Effector memory CD8-positive, alpha-beta T cell (primary cell): ENCODE data around the gene TMC2.

Source experiments
- ATAC-seq: fragments of 150-1000 bp; cut with Tn5 transposase; replicated peaks from 2 replicates; pipeline ENCODE4 v1.10.0; 2021; ENCODE audit warnings: mild to moderate bottlenecking, moderate library complexity
- DNase-seq, 3 experiments: peaks; one replicate each; pipeline ENCODE4 v3.0.0; 2021
- H3K27ac Mint-ChIP-seq, 2 donors: one replicate each; pipeline ENCODE4 v1.8.0; 2022; ENCODE audit warnings: mild to moderate bottlenecking in 2 of 2, mixed read lengths in 2 of 2, moderate library complexity in 2 of 2
- H3K27me3 Mint-ChIP-seq, 2 donors: one replicate each; pipeline ENCODE4 v1.8.0; 2022; ENCODE audit warnings: mixed read lengths in 2 of 2
- H3K36me3 Mint-ChIP-seq: one replicate; pipeline ENCODE4 v1.8.0; 2022; ENCODE audit warnings: mild to moderate bottlenecking, moderate library complexity, mixed read lengths; ENCODE audit not compliant: insufficient read depth
- H3K4me1 Mint-ChIP-seq, 2 donors: one replicate each; pipeline ENCODE4 v1.8.0; 2022; ENCODE audit warnings: low read depth in 2 of 2, mixed read lengths in 2 of 2
- H3K4me3 Mint-ChIP-seq, 2 donors: one replicate each; pipeline ENCODE4 v1.8.0; 2022; ENCODE audit warnings: mild to moderate bottlenecking in 2 of 2, mixed read lengths in 2 of 2, moderate library complexity in 2 of 2
- H3K9me3 Mint-ChIP-seq, 2 donors: one replicate each; pipeline ENCODE4 v1.8.0; 2022; ENCODE audit warnings: mixed read lengths in 2 of 2

Gene TMC2

DNA sequence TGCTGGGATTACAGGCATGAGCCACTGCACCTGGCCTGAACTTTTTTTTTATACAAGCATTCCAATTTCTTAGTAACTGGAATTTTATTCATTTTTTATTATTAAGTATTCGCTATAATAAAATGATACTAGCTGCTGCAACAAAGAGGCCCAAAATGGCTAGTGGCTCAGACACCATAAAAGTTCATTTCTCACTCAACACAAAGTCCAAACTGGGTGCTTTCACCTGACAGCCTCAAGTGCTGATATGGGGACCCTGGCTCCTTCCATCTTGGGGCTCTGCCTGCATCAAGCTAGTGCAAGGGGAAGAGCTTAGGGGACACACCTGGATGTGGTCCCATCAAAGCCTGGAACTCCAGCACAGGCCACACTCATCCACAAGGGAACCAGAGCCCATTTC is 103.9 kb downstream of the TMC2 start:
- ATAC-seq (no peak), DNase-seq (no peak)
- Mint-ChIP-seq H3K27ac (no peak overlapping the region), H3K4me3 (no peak overlapping the region), H3K9me3 (no peaks in the 10 kb centered on the region), H3K27me3 (no peaks in the 10 kb centered on the region), H3K4me1 (peaks cover 9 to 17% of the 10 kb centered on the region in 2 donors), H3K36me3 (peaks cover 3% of the 10 kb centered on the region)

DNA sequence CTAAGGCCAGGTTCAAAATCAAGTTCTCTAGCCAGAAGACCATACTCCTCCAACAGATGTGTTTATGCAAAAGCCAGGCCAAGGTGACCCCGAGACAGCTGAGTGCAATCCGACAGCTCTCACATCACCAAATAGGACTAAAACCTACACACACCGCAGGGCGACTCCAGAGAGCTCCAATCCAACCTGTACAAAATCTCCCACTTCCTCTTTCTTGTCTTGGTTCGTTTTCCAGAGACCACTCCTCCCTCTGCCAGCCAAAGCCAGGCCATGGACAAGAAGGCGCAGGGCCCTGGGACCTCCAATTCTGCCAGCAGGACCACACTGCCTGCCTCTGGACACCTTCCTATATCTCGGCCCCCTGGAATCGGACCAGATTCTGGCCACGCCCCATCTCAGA is 104.5 kb downstream of the TMC2 start:
- Mint-ChIP-seq H3K4me3 (no peak overlapping the region), H3K36me3 (peaks cover 3% of the 10 kb centered on the region), H3K27me3 (no peaks in the 10 kb centered on the region), H3K4me1 (peaks cover 9 to 17% of the 10 kb centered on the region in 2 donors), H3K9me3 (no peaks in the 10 kb centered on the region), H3K27ac (no peak overlapping the region)
- ATAC-seq (no peak), DNase-seq (no peak)

DNA sequence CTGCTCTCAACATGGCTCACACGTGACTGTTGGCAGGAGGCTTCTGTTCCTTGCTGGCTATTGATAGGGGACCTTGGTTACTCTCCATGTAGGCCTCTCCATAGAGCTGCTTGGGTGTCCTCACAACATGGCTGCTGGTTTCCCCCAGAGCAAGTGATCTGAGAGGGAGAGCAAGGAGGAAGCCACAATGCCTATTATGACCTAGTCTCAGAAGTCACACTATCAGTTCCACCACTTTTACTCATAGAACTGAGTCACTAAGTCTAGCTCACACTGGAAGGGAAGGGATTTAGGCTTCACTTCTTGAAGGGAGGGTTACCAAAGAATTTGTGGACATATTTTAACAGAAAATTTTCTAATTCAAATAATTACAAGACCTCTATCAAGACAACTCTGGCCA is 107.3 kb downstream of the TMC2 start:
- Mint-ChIP-seq H3K9me3 (no peaks in the 10 kb centered on the region), H3K27ac (peak overlapping the region in 1 of 2 donors; percentile 49), H3K4me1 (peaks cover 0 to 3% of the 10 kb centered on the region in 2 donors), H3K4me3 (no peak overlapping the region), H3K36me3 (peaks cover 3% of the 10 kb centered on the region), H3K27me3 (no peaks in the 10 kb centered on the region)
- ATAC-seq (no peak), DNase-seq (no peak)

DNA sequence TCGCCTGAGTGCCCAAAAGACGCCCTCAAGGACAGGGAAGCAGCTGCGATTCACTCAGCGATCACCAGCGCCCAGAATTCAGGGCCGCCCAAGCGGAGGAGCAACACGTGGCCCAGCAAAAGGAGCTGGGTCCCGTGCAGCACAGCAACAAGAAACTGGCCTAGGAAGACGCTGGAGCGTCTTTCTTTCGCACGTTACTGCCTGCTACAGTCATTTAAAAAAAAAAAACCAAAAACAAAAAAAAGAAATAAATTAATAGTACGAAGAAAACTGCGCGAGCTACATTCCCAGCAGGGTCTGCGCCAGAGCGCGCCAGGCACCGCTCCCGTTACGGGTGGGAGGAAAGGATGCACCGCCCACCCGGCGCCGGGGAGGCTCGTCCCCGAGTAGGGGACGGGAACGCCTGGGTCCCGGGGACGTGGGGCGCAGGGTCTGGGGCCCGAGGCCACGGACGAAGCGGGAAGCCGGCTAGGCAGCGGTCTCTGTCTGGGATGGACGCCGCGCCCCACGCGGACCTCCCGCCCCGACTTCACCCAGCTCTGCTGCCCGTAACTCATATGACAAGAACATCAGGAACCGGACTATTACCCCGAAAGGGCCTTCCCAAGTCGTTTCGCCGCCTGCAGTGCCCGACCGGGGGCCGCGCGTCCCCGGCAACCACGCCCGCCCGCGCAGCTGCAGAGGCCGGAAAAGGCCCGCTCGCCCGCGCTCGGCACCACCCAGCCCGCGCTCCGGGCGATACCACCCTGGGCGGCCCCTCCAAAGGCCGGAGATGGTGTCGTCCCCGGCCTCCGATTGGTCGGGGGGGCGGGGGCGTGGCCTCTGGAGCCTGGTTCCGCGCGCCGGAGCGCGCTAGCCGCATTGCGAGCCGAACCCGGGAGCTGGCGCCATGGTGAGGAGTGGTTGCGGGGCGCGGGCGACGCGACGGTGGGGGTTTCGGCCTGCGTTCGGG is 115.7 kb downstream of the TMC2 start, which contains the start of gene NOP56:
Gene NOP56 (plus strand): TSS at position 861 of the 952 bp plus-strand sequence. CDS start 29 bp downstream, at position 890.
- Mint-ChIP-seq H3K36me3 (peaks cover 53% of the 10 kb centered on the region), H3K4me3 (peak within 1 kb of the TSS; percentile 95), H3K27me3 (no peaks in the 10 kb centered on the region), H3K9me3 (no peaks in the 10 kb centered on the region), H3K4me1 (peaks cover 17 to 27% of the 10 kb centered on the region in 2 donors), H3K27ac (peak within 1 kb of the TSS; percentile 89 to 97)
- ATAC-seq: peak; percentile 88
- DNase-seq: peak; percentile 93 to 98 (median 98)

DNA sequence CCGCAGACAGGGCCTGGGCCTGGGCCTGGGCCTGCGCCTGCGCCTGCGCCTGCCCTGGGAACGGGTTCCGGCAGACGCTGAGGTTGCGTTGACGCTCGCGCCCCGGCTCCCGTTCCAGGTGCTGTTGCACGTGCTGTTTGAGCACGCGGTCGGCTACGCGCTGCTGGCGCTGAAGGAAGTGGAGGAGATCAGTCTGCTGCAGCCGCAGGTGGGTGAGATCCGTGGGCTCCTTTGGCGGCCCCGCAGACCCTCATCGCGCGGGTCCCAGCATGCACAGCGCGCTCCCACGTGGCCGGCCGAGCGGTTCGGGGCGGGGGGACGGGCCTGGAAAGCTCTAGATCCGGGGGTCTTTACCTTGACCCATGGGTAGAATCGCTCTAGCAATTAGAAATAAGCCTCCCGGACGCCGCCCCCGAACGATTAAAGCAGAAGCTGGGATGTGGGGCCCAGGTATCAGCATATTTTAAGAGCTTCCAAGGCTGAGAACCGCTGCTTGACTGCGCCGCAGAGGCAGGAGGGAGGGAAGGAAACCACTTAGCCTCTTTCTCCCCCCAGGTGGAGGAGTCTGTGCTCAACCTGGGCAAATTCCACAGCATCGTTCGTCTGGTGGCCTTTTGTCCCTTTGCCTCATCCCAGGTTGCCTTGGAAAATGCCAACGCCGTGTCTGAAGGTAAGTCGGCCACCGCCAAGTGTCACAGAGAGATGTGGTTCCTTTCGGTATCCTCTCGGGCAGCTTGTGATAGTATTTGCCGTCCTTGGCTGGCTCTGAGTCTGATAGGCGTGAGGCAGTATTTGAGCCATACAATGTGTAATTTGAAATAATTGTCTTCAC is 116.6 kb downstream of the TMC2 start:
- peaks cover 17 to 28% of the 10 kb centered on the region in 2 donors for H3K4me1 Mint-ChIP-seq
- H3K27ac Mint-ChIP-seq: peak overlapping the region; percentile 83 to 89
- no peak for DNase-seq

DNA sequence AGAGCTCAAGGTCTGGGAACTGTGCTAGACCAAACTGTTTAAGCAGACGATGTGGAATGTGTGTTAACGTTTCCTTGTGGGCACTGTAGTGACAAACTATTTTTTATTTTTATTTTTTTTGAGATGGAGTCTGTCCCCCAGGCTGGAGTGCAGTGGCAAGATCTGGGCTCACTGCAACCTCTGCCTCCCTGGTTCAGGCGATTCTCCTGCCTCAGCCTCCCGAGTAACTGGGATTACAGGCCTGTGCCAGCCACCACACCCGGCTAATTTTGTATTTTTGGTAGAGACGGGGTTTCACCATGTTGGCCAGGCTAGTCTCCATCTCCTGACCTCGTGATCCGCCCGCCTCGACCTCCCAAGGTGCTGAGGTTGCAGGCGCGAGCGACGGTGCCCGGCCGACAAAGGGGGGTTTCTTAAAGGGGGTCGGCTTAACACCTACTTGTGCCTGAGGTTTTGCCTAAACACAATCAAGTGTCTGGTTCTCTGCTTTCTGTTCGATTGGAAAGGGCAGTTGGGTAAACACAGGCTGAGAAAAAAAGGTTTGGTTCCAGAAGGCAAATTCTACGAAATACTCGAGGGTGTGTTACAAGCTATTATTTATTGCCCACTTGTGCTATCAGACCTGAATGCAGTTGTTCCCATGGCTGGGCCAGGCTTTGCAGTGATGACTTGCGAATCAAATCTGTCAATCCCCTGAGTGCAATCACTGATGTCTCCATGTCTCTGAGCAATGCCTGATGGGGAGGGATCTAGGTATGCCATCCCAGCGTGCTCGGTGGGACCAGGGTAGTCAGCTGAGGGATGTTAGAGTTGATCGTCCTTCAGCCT is 117.4 kb downstream of the TMC2 start:
- Mint-ChIP-seq H3K36me3 (peaks cover 70% of the 10 kb centered on the region), H3K27me3 (no peaks in the 10 kb centered on the region), H3K27ac (peak overlapping the region; percentile 83 to 89), H3K4me3 (peak overlapping the region; percentile 95), H3K4me1 (peaks cover 17 to 32% of the 10 kb centered on the region in 2 donors), H3K9me3 (no peaks in the 10 kb centered on the region)
- no peak for ATAC-seq
- DNase-seq: no peak

More for the DNA sequence above, 116.6 kb downstream of the TMC2 start:
- Mint-ChIP-seq H3K4me3 (peak overlapping the region; percentile 95), H3K36me3 (peaks cover 62% of the 10 kb centered on the region), H3K9me3 (no peaks in the 10 kb centered on the region), H3K27me3 (no peaks in the 10 kb centered on the region)
- ATAC-seq: peak; percentile 51

DNA sequence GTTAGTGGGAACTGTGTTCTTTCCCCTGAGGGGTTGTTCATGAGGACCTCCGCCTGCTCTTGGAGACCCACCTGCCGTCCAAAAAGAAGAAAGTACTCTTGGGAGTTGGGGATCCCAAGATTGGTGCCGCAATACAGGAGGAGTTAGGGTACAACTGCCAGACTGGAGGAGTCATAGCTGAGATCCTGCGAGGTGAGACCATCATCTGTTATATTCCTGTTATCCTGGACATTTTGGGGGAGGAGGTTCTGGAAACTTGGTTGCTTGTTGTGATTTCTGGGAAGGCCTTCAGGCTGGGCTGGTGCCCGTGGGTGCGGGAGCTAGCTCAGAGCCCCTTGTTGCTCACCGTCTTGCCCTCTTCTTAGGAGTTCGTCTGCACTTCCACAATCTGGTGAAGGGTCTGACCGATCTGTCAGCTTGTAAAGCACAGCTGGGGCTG is 118.0 kb downstream of the TMC2 start:
- H3K4me1 Mint-ChIP-seq: peaks cover 17 to 33% of the 10 kb centered on the region in 2 donors
- H3K36me3 Mint-ChIP-seq: peaks cover 76% of the 10 kb centered on the region
- DNase-seq (no peak), ATAC-seq (no peak)
- H3K27ac Mint-ChIP-seq: peak overlapping the region; percentile 83 to 89
- no peaks in the 10 kb centered on the region for H3K27me3 Mint-ChIP-seq
- no peaks in the 10 kb centered on the region for H3K9me3 Mint-ChIP-seq
- peak overlapping the region; percentile 95 for H3K4me3 Mint-ChIP-seq

DNA sequence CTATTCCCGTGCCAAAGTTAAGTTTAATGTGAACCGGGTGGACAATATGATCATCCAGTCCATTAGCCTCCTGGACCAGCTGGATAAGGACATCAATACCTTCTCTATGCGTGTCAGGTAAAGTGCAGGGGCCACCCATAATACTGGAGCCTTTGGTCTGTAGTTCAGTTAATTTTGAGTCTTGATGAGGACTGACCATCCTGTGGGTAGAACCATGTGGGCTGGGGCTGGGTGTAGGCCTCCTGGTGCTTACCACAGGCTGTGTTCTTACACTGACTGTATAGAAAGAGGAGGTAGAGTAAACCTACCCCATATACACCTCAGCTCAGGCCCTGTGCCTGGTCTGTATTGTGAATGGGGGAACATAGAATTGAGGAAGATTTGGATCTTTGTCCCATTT is 118.5 kb downstream of the TMC2 start:
- no peaks in the 10 kb centered on the region for H3K9me3 Mint-ChIP-seq
- H3K4me1 Mint-ChIP-seq: peaks cover 17 to 33% of the 10 kb centered on the region in 2 donors
- H3K27me3 Mint-ChIP-seq: no peaks in the 10 kb centered on the region
- DNase-seq (no peak), ATAC-seq (no peak)
- H3K4me3 Mint-ChIP-seq: peak overlapping the region; percentile 95
- H3K27ac Mint-ChIP-seq: peak overlapping the region; percentile 83 to 89
- peaks cover 81% of the 10 kb centered on the region for H3K36me3 Mint-ChIP-seq

DNA sequence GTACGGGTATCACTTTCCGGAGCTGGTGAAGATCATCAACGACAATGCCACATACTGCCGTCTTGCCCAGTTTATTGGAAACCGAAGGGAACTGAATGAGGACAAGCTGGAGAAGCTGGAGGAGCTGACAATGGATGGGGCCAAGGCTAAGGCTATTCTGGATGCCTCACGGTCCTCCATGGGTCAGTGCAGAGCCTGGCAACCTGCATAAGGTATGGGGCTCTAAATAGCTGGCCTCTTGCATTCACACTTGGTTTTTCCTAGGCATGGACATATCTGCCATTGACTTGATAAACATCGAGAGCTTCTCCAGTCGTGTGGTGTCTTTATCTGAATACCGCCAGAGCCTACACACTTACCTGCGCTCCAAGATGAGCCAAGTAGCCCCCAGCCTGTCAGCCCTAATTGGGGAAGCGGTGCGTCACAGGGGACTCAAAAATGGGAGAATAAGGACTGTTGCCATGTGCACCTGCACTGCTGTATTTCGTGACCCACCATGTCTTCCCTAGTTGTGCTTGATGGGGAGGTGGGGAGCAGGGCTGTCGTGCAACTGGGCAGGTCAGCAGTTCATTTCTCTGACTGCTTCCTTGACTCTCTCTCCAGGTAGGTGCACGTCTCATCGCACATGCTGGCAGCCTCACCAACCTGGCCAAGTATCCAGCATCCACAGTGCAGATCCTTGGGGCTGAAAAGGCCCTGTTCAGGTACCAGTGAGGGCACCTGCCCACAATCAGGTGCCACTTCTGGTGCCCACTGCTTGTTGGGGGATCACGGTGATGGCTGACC is 119.2 kb downstream of the TMC2 start:
- H3K4me1 Mint-ChIP-seq: peaks cover 17 to 33% of the 10 kb centered on the region in 2 donors
- ATAC-seq (no peak), DNase-seq (no peak)
- H3K4me3 Mint-ChIP-seq: peak overlapping the region in 1 of 2 donors; percentile 95
- H3K27me3 Mint-ChIP-seq: no peaks in the 10 kb centered on the region
- peak overlapping the region in 1 of 2 donors; percentile 83 for H3K27ac Mint-ChIP-seq
- H3K36me3 Mint-ChIP-seq: peaks cover 84% of the 10 kb centered on the region
- H3K9me3 Mint-ChIP-seq: no peaks in the 10 kb centered on the region

DNA sequence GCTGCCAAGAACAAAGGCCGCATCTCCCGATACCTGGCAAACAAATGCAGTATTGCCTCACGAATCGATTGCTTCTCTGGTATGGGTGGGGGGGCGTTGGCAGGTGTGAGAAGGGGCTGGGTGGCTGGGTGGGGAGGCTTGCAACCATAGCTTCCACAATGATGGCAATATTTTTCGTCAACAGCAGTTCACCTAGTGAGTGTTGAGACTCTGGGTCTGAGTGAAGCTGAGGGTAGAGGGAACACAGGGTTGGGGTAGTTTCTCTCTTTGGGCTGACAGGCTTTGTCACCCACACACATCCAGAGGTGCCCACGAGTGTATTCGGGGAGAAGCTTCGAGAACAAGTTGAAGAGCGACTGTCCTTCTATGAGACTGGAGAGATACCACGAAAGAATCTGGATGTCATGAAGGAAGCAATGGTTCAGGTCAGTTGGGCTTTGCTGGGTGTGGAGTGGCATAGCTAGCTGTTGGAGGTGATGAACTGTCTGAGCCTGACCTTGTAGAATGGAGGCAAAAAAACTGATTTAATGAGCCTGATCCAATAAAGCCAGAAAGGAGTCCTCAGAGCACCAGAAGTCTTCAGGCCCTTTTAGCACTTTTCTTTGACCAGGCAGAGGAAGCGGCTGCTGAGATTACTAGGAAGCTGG is 120.2 kb downstream of the TMC2 start:
- Mint-ChIP-seq H3K4me1 (peaks cover 17 to 29% of the 10 kb centered on the region in 2 donors), H3K27ac (peak overlapping the region in 1 of 2 donors; percentile 83), H3K27me3 (no peaks in the 10 kb centered on the region), H3K36me3 (peaks cover 89% of the 10 kb centered on the region), H3K4me3 (peak overlapping the region in 1 of 2 donors; percentile 10), H3K9me3 (no peaks in the 10 kb centered on the region)
- DNase-seq: no peak
- no peak for ATAC-seq

DNA sequence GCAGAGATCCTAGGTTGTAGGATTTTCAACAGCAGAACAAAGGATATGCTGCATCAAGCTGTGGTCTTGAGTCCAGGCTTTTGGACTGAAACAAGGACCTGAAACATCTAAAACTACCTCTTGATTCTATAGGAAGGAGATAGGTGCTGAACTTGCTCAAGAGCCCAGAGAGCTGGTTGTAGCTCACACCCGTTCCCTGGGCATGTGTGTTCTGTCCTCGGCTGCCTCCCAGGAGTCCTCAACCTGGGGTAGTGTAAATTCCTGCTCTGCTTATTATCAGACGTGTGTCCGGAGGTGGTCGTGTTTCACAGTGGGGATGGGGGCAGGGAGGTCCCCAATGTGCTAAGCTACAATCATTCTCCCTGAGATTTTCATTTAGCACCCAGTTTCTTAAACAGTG is 120.9 kb downstream of the TMC2 start:
- H3K27me3 Mint-ChIP-seq: no peaks in the 10 kb centered on the region
- H3K4me3 Mint-ChIP-seq: peak overlapping the region in 1 of 2 donors; percentile 10
- H3K27ac Mint-ChIP-seq: peak overlapping the region in 1 of 2 donors; percentile 83
- DNase-seq (no peak), ATAC-seq (no peak)
- H3K4me1 Mint-ChIP-seq: peaks cover 23 to 27% of the 10 kb centered on the region in 2 donors
- no peaks in the 10 kb centered on the region for H3K9me3 Mint-ChIP-seq
- peaks cover 89% of the 10 kb centered on the region for H3K36me3 Mint-ChIP-seq

DNA sequence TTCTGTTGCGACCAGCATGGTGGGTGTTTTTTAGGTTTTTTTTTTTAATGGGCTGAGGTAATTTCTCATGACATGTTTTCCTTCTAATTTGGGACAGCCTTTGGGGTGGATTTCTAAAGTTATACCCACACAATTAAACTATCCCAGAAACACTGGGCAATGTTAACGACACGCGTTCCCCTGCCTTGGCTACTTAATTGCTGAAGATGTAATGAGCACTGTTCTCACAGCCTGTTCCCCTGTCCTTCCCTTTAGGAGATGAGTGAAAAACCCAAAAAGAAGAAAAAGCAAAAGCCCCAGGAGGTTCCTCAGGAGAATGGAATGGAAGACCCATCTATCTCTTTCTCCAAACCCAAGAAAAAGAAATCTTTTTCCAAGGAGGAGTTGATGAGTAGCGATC is 121.3 kb downstream of the TMC2 start:
- Mint-ChIP-seq H3K36me3 (peaks cover 91% of the 10 kb centered on the region), H3K27ac (peak overlapping the region in 1 of 2 donors; percentile 80), H3K9me3 (no peaks in the 10 kb centered on the region), H3K4me3 (no peak overlapping the region), H3K27me3 (no peaks in the 10 kb centered on the region), H3K4me1 (peaks cover 25 to 27% of the 10 kb centered on the region in 2 donors)
- DNase-seq (no peak), ATAC-seq (no peak)
